OCI-M1 (cell line): Measurements from ENCODE around the gene ZNF335.
"Not testable (repeated sequence)": the region's sequence is repeated elsewhere in the genome, so short reads cannot be mapped to it uniquely, and the experiment has no call there.

Experiments
- DNase-seq: peaks from one replicate; lab custom pipeline; 2025; lab: John Stamatoyannopoulos, UW

ZNF335 gene

GRCh38 chr20:46000262-46000996, 28.4 kb upstream of the ZNF335 start:
- no peak for DNase-seq

GRCh38 chr20:45999557-46000261, 27.7 kb upstream of the ZNF335 start:
- no peak for DNase-seq

GRCh38 chr20:45998761-45999160, 26.8 kb upstream of the ZNF335 start:
- peak; percentile 73 for DNase-seq

GRCh38 chr20:45998337-45998736, 26.3 kb upstream of the ZNF335 start:
- peak; percentile 33 for DNase-seq

- DNase-seq, result no peak
Observed at GRCh38 chr20:45997187-45997586, 25.2 kb upstream of the ZNF335 start.

- DNase-seq, result not testable (repeated sequence)
Observed at GRCh38 chr20:45995495-45996097, 23.6 kb upstream of the ZNF335 start.

GRCh38 chr20:45994761-45995493, 22.9 kb upstream of the ZNF335 start:
- DNase-seq, result no peak

- DNase-seq, result peak; percentile 19
Observed at GRCh38 chr20:45993197-45993951, 21.4 kb upstream of the ZNF335 start.

GRCh38 chr20:45991616-45992015, 19.6 kb upstream of the ZNF335 start:
- peak; percentile 74 for DNase-seq

- not testable (repeated sequence) for DNase-seq
Observed at GRCh38 chr20:45988830-45989229, 16.8 kb upstream of the ZNF335 start.

- DNase-seq, result peak; percentile 88
Observed at GRCh38 chr20:45987108-45987780, 15.2 kb upstream of the ZNF335 start.

GRCh38 chr20:45985573-45985972, 13.6 kb upstream of the ZNF335 start:
- peak; percentile 50 for DNase-seq

GRCh38 chr20:45983279-45983743, 11.3 kb upstream of the ZNF335 start:
- DNase-seq, result peak; percentile 82

- DNase-seq, result no peak
Observed at GRCh38 chr20:45981261-45981660, 9.3 kb upstream of the ZNF335 start.

GRCh38 chr20:45976086-45976485, 4.1 kb upstream of the ZNF335 start:
- DNase-seq, result no peak

- no peak for DNase-seq
Observed at GRCh38 chr20:45975686-45976085, 3.7 kb upstream of the ZNF335 start.

- DNase-seq, result no peak
Observed at GRCh38 chr20:45974896-45975565, 3.0 kb upstream of the ZNF335 start.

GRCh38 chr20:45972500-45973183, 639 bp upstream of the ZNF335 start:
- DNase-seq, result no peak

- no peak for DNase-seq
Observed at GRCh38 chr20:45971425-45971674, 653 bp downstream of the ZNF335 start.
